K562 (cell line): ENCODE measurements around the gene SLAMF6. TPM values are rescaled to one million over a fixed set of nuclear protein-coding genes. Genes with fewer than 3 reads are reported as not detected.
A peak's percentile ranks its signal among the peaks of the same experiment; 100 is the strongest.

ENCODE experiments used
- BRD9 ChIP-seq: fragments of 450-650 bp; IDR thresholded peaks from 2 replicates; pipeline ENCODE4 v1.6.1; 2018; ENCODE audit warnings: low read depth; ENCODE audit not compliant: partially characterized antibody
- CEBPB ChIP-seq: fragments of 450-650 bp; IDR thresholded peaks from 2 replicates; pipeline ENCODE4 v1.6.1; 2016; ENCODE audit warnings: missing genetic modification characterization, missing compliant biosample characterization
- DMBX1 ChIP-seq: fragments of 250-450 bp; sonication (Bioruptor Pico); IDR thresholded peaks from 2 replicates; pipeline ENCODE4 v1.8.0; 2022; ENCODE audit warnings: inconsistent platforms, mild to moderate bottlenecking, moderate library complexity, borderline replicate concordance
- DNMT1 ChIP-seq: fragments of 450-650 bp; IDR thresholded peaks from 2 replicates; pipeline ENCODE4 v1.6.1; 2016; ENCODE audit warnings: antibody characterized with exemption, mild to moderate bottlenecking
- KDM5B ChIP-seq: fragments of 200-600 bp; sonication (generic); IDR thresholded peaks from 2 replicates; pipeline ENCODE4 v1.6.1; 2012; ENCODE audit warnings: low read depth, mild to moderate bottlenecking, moderate library complexity, low read length, control low read depth, inconsistent platforms; ENCODE audit not compliant: insufficient replicate concordance
- PREB ChIP-seq: sonication (generic); formaldehyde crosslinking; IDR thresholded peaks from 2 replicates; pipeline ENCODE4 v1.8.1; 2023; ENCODE audit warnings: mild to moderate bottlenecking, missing genetic modification reagents
- ZBTB40 ChIP-seq, 2 experiments: fragments of 450-650 bp in 1 of 2; sonication (generic) in 1 of 2; formaldehyde crosslinking in 1 of 2; IDR thresholded peaks; 2 replicates each; pipeline versions ENCODE4 v1.7.1 to v1.9.0; 2016 to 2022; ENCODE audit warnings: inconsistent platforms in 1 of 2, mild to moderate bottlenecking in 1 of 2, missing genetic modification reagents in 1 of 2
- ZNF609 ChIP-seq: sonication (generic); formaldehyde crosslinking; IDR thresholded peaks from 2 replicates; pipeline ENCODE4 v1.8.1; 2023; ENCODE audit warnings: missing genetic modification reagents, mild to moderate bottlenecking, borderline replicate concordance
- polyA plus RNA-seq, 8 experiments: library from polyadenylated mRNA; depleted of rRNA in 4 of 8; stranded (reverse) in 5 of 8; unstranded in 3 of 8; fragments of >200 nt; fragmentation: Nextera tagmentation in 2 of 8; fragmentation: Illumina TruSeq in 1 of 8; extraction: Ambion mirVana in 2 of 8; extraction: Trizol in 1 of 8; gene quantifications; 2 replicates each; pipeline versions ENCODE4 v1.2.1 to v1.2.3, GENCODE V29; 2011 to 2014; ENCODE audit warnings: inconsistent platforms in 1 of 8, missing spikeins in 1 of 8
- total RNA-seq, 7 experiments: library from RNA; depleted of rRNA in 6 of 7; stranded (reverse); fragments of >200 nt in 6 of 7; fragmentation: Illumina TruSeq in 2 of 7; extraction: Trizol in 2 of 7; gene quantifications; 2 replicates each; pipeline versions ENCODE4 v1.2.1 to v1.2.3, GENCODE V29; 2011 to 2021; ENCODE audit warnings: low replicate concordance in 1 of 7
- TF ChIP-seq, protein P1 (sequence below): sonication (generic); IDR thresholded peaks from 2 replicates; pipeline ENCODE4 v1.6.1; 2016

SLAMF6 gene
- total and polyA plus RNA-seq, 9 of the 15 experiments (the other 6 are each of a cell fraction or from before 2014, with no cell fraction given), result 0.56 to 4.8 (median 1.1) TPM

- TF ChIP-seq ZBTB40 (IDR thresholded peaks at IDR 0.05) (peak; percentile 41; the same call in 1 of the 2 replicates), ZBTB40 (CRISPR knock-in tag; IDR thresholded peaks at IDR 0.05) (no peak), DMBX1 (CRISPR knock-in tag) (peak; percentile 71; the same call in 1 of the 2 replicates), KDM5B (no peak), BRD9 (peak; percentile 53), CEBPB (tag) (no peak), DNMT1 (no peak; the same call in 1 of the 2 replicates), ZNF609 (CRISPR knock-in tag) (no peak), PREB (CRISPR knock-in tag) (no peak)
- TF ChIP-seq, protein P1, sequence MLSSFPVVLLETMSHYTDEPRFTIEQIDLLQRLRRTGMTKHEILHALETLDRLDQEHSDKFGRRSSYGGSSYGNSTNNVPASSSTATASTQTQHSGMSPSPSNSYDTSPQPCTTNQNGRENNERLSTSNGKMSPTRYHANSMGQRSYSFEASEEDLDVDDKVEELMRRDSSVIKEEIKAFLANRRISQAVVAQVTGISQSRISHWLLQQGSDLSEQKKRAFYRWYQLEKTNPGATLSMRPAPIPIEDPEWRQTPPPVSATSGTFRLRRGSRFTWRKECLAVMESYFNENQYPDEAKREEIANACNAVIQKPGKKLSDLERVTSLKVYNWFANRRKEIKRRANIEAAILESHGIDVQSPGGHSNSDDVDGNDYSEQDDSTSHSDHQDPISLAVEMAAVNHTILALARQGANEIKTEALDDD, result no peak
Observed at GRCh38 chr1:160548960-160549664, 26.1 kb upstream of the SLAMF6 start (continued).
